Measurements from ENCODE around the gene MMP28. TPM values are rescaled to one million over a fixed set of nuclear protein-coding genes. Genes with fewer than 3 reads are reported as not detected.

Gene MMP28
- total RNA-seq, 1 experiment from 2014 or later, result not detected

GRCh38 chr17:35795871-35796265 is 427 bp upstream of the MMP28 start:
- Mint-ChIP-seq H3K27me3 (ENCODE audit: unreplicated experiment) (peaks cover 93% of the 10 kb centered on the region), H3K36me3 (ENCODE audit: insufficient read depth, unreplicated experiment) (peaks cover 13% of the 10 kb centered on the region), H3K4me3 (ENCODE audit: low read depth, unreplicated experiment) (peak overlapping the region; percentile 74), H3K27ac (ENCODE audit: unreplicated experiment) (no peak overlapping the region), H3K9me3 (ENCODE audit: low read depth, unreplicated experiment) (no peaks in the 10 kb centered on the region), H3K4me1 (ENCODE audit: low read depth, unreplicated experiment) (no peaks in the 10 kb centered on the region)
- no peak for TF ChIP-seq CTCF (IDR thresholded peaks at IDR 0.05; ENCODE audit: unreplicated experiment)
- DNase-seq, result no peak
- no TSS peak for BruUV-seq (replicated peaks)
- CTCF ChIA-PET, result interaction anchor here (0.6 to 2.9 kb wide), 3 partner anchors 13 to 1093 kb away, joined by 3 to 20 read pairs (median 3); partner anchors contain the start of gene TAF15
- intact Hi-C loops (cut with micrococcal nuclease; ENCODE audit: unreplicated experiment), result no loop called here

- intact Hi-C loops (cut with micrococcal nuclease; ENCODE audit: unreplicated experiment), result no loop called here
- no peak for TF ChIP-seq CTCF (IDR thresholded peaks at IDR 0.05; ENCODE audit: unreplicated experiment)
- CTCF ChIA-PET, result no interaction called here
- no peak overlapping the region for H3K27ac Mint-ChIP-seq (ENCODE audit: unreplicated experiment)
- H3K9me3 Mint-ChIP-seq (ENCODE audit: low read depth, unreplicated experiment), result no peaks in the 10 kb centered on the region
- no peak overlapping the region for H3K4me3 Mint-ChIP-seq (ENCODE audit: low read depth, unreplicated experiment)
- H3K4me1 Mint-ChIP-seq (ENCODE audit: low read depth, unreplicated experiment), result peaks cover 11% of the 10 kb centered on the region
- no TSS peak for BruUV-seq (replicated peaks)
- peaks cover 68% of the 10 kb centered on the region for H3K27me3 Mint-ChIP-seq (ENCODE audit: unreplicated experiment)
- H3K36me3 Mint-ChIP-seq (ENCODE audit: insufficient read depth, unreplicated experiment), result peaks cover 13% of the 10 kb centered on the region
- no peak for DNase-seq
Observed at GRCh38 chr17:35793257-35793656, 2.2 kb downstream of the MMP28 start.

- no TSS peak for BruUV-seq (replicated peaks)
- peaks cover 54% of the 10 kb centered on the region for H3K27me3 Mint-ChIP-seq (ENCODE audit: unreplicated experiment)
- no peak for DNase-seq
- no peak for TF ChIP-seq CTCF (IDR thresholded peaks at IDR 0.05; ENCODE audit: unreplicated experiment)
- H3K4me3 Mint-ChIP-seq (ENCODE audit: low read depth, unreplicated experiment), result no peak overlapping the region
- H3K4me1 Mint-ChIP-seq (ENCODE audit: low read depth, unreplicated experiment), result peaks cover 12% of the 10 kb centered on the region
- H3K36me3 Mint-ChIP-seq (ENCODE audit: insufficient read depth, unreplicated experiment), result peaks cover 13% of the 10 kb centered on the region
- H3K27ac Mint-ChIP-seq (ENCODE audit: unreplicated experiment), result no peak overlapping the region
- H3K9me3 Mint-ChIP-seq (ENCODE audit: low read depth, unreplicated experiment), result no peaks in the 10 kb centered on the region
- intact Hi-C loops (cut with micrococcal nuclease; ENCODE audit: unreplicated experiment), result no loop called here
- CTCF ChIA-PET, result interaction anchor here (1.4 kb wide), 1 partner anchor 25 kb away, joined by 4 read pairs; no protein-coding TSS in a partner anchor
Observed at GRCh38 chr17:35791681-35792350, 3.6 kb downstream of the MMP28 start.

- DNase-seq, result no peak
- Mint-ChIP-seq H3K36me3 (ENCODE audit: insufficient read depth, unreplicated experiment) (peaks cover 13% of the 10 kb centered on the region), H3K9me3 (ENCODE audit: low read depth, unreplicated experiment) (no peaks in the 10 kb centered on the region), H3K27ac (ENCODE audit: unreplicated experiment) (no peak overlapping the region), H3K4me1 (ENCODE audit: low read depth, unreplicated experiment) (peaks cover 12% of the 10 kb centered on the region), H3K4me3 (ENCODE audit: low read depth, unreplicated experiment) (no peak overlapping the region), H3K27me3 (ENCODE audit: unreplicated experiment) (peaks cover 44% of the 10 kb centered on the region)
- intact Hi-C loops (cut with micrococcal nuclease; ENCODE audit: unreplicated experiment), result no loop called here
- CTCF ChIA-PET, result no interaction called here
- no peak for TF ChIP-seq CTCF (IDR thresholded peaks at IDR 0.05; ENCODE audit: unreplicated experiment)
- no TSS peak for BruUV-seq (replicated peaks)
Observed at GRCh38 chr17:35790841-35791240, 4.6 kb downstream of the MMP28 start.
